GM19328 (cell line): ENCODE data around the gene ENPP6.
"Not testable (repeated sequence)": the region's sequence is repeated elsewhere in the genome, so short reads cannot be mapped to it uniquely, and the experiment has no call there.

ENCODE experiments used
- ATAC-seq: cut with Tn5 transposase; IDR thresholded peaks from one replicate; pipeline ENCODE4 v1.9.1; 2021; ENCODE audit warnings: mild to moderate bottlenecking, moderate library complexity; ENCODE audit not compliant: unreplicated experiment

Gene ENPP6

GRCh38 chr4:184066584-184067300 is 150.9 kb downstream of the ENPP6 start:
- no peak for ATAC-seq

- ATAC-seq, result no peak
Observed at GRCh38 chr4:184064877-184065276, 152.8 kb downstream of the ENPP6 start.

- no peak for ATAC-seq
Observed at GRCh38 chr4:184062769-184063168, 154.9 kb downstream of the ENPP6 start.

- ATAC-seq, result no peak
Observed at GRCh38 chr4:184061582-184061981, 156.1 kb downstream of the ENPP6 start.

DNA sequence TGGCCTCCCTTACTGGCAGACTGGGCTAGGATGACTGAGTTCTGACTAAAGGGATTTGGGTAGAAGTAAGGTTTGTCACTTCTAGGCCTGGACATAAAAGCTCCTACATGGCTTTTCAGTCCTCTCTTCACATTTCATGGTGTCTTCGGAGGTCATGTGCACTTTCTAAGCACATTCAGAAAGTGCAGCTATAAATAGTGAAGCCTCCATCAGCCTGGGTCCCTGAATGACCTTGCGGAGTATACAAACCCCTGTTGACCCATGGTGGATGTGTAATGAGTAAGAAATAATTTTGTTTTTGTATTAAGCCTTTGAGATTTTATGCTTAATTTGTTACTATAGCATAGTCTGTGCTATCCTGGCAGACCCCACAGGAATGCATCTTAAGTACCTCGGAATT is 158.6 kb downstream of the ENPP6 start:
- ATAC-seq, result no peak

- no peak for ATAC-seq
Observed at GRCh38 chr4:184058026-184058425, 159.6 kb downstream of the ENPP6 start.

GRCh38 chr4:184056877-184057276 is 160.8 kb downstream of the ENPP6 start:
- no peak for ATAC-seq

GRCh38 chr4:184053434-184053833 is 164.2 kb downstream of the ENPP6 start:
- no peak for ATAC-seq

DNA sequence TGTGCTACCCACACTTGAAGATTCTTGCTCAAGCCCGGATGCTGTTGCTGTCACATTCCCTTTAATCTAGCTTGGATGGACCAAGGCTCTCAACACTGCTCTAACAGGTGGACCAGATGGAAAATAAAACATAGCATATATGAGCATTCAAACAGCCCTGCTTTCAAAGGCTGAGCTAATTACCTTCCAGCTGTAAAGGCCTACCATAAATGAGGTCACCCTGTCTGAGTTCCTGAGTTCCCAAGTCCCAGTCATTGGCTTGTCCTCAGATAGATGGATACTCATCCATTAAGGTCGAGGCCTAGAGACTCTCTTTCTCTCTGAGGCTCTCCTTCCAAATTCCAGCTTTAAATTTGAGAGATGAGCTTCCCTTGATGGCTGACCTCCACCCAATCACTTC is 165.1 kb downstream of the ENPP6 start:
- ATAC-seq, result no peak

GRCh38 chr4:184051262-184051661 is 166.4 kb downstream of the ENPP6 start:
- not testable (repeated sequence) for ATAC-seq

DNA sequence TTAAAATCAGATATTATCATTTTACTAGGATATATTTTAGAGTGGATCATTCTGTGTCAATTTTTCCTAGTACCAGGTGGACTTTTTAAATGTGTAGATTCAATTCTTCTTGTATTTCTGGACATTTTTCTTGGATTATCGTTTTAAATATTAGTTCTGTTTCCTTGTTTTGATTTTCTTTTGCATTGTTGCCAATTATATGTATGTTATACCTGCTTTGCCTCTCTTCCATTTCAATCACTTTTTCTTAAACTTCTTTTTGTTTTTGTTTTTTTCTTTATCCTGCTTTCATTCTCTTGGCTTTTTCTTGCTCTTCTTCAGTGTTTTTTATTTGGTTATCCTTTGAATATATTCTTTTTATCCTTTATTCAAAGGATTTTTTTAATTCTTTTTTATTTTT is 171.5 kb downstream of the ENPP6 start:
- ATAC-seq, result no peak

DNA sequence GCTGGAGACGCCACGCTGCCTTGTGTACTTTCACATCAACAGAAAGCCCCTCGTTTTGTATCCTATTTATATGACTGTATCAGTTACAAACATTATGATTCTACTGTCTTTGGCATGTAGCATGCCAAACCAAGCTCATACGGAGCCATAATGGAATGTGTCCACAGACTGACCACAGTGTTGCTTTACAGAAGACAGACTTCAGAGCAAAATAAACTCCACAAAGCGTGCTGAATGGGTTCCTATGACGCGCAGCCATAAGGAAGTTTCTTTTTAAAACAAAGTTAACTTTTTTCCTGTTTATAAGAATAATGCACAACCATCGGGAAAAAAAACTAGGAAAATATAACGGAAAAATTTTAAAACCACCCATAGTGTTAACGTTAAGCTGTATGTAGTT is 176.5 kb downstream of the ENPP6 start:
- no peak for ATAC-seq

DNA sequence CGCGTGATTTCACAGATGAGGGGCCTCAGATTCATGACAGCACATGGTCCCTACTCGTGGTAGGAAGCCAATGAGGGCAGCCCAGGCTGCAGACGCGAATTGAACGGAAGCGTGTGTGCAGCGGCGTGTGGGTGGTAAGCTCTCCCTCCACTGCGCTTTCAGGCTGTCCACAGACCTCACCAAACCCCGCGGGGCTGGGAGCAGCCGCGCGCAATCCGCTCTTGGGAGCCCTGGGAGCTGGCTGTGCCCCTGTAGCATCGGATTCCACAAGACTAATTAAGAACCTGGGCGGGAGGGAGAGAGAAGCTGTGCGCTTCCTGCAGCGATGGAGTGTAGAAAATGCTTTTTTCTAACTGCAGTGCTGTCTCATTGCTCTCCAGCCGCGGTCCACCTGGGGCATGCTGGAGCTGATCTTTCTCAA is 177.7 kb downstream of the ENPP6 start:
- ATAC-seq, result no peak
